CD4-positive, alpha-beta memory T cell (primary cell): ENCODE data around the gene ATXN1. TPM values are rescaled to one million over a fixed set of nuclear protein-coding genes. Genes with fewer than 3 reads are reported as not detected.

ENCODE experiments used
- CTCF ChIA-PET: fragments of 350-600 bp; sonication (Branson Sonifier 250); formaldehyde crosslinking; loops from one replicate; lab custom pipeline; 2021; ENCODE audit warnings: inconsistent platforms; ENCODE audit not compliant: partially characterized antibody; lab: Charles Lee
- POLR2A ChIA-PET: fragments of 350-600 bp; sonication (Branson Sonifier 250); formaldehyde crosslinking; loops from one replicate; lab custom pipeline; 2021; ENCODE audit not compliant: partially characterized antibody; lab: Charles Lee
- DNase-seq, 5 donors: peaks; one replicate each; pipeline versions ENCODE4 v3.0.0 to v3.0.0-alpha.2; 2020 to 2022; ENCODE audit warnings: mixed read lengths in 1 of 5
- H3K27ac ChIP-seq: one replicate; pipeline ENCODE4 v1.7.0; 2013; ENCODE audit warnings: low read depth, low read length
- H3K27me3 ChIP-seq: 2 replicates; pipeline ENCODE4 v1.7.0; 2013; ENCODE audit warnings: mild to moderate bottlenecking, low read length, moderate library complexity; ENCODE audit not compliant: insufficient read depth
- H3K36me3 ChIP-seq: 2 replicates; pipeline ENCODE4 v1.7.0; 2013; ENCODE audit warnings: mild to moderate bottlenecking, low read length, moderate library complexity; ENCODE audit not compliant: insufficient read depth
- H3K4me1 ChIP-seq: 2 replicates; pipeline ENCODE4 v1.7.0; 2013; ENCODE audit warnings: mild to moderate bottlenecking, low read length, moderate library complexity; ENCODE audit not compliant: insufficient read depth
- H3K4me3 ChIP-seq, 2 donors: one replicate each; pipeline ENCODE4 v1.7.0; 2013; ENCODE audit warnings: low read length in 2 of 2, mild to moderate bottlenecking in 1 of 2
- H3K9me3 ChIP-seq, 2 donors: one replicate each; pipeline ENCODE4 v1.7.0; 2013; ENCODE audit warnings: low read length in 2 of 2, control low read depth in 1 of 2; ENCODE audit not compliant: control insufficient read depth in 1 of 2
- H3K27ac Mint-ChIP-seq, 7 donors: one replicate each; pipeline ENCODE4 v1.8.0; 2020 to 2021; ENCODE audit warnings: mixed read lengths in 7 of 7, mild to moderate bottlenecking in 6 of 7, inconsistent platforms in 3 of 7, moderate library complexity in 3 of 7
- H3K27me3 Mint-ChIP-seq, 2 donors: one replicate each; pipeline ENCODE4 v1.8.0; 2020 to 2021; ENCODE audit warnings: mixed read lengths in 2 of 2
- H3K36me3 Mint-ChIP-seq, 2 donors: one replicate each; pipeline ENCODE4 v1.8.0; 2020 to 2021; ENCODE audit warnings: mixed read lengths in 2 of 2, inconsistent platforms in 1 of 2, mild to moderate bottlenecking in 1 of 2
- H3K4me1 Mint-ChIP-seq, 4 donors: one replicate each; pipeline ENCODE4 v1.8.0; 2020 to 2021; ENCODE audit warnings: mixed read lengths in 4 of 4, mild to moderate bottlenecking in 1 of 4
- H3K4me3 Mint-ChIP-seq, 8 donors: one replicate each; pipeline ENCODE4 v1.8.0; 2020 to 2021; ENCODE audit warnings: mixed read lengths in 8 of 8, mild to moderate bottlenecking in 7 of 8, moderate library complexity in 6 of 8, inconsistent platforms in 3 of 8
- H3K9me3 Mint-ChIP-seq, 8 donors: one replicate each; pipeline ENCODE4 v1.8.0; 2020 to 2021; ENCODE audit warnings: mixed read lengths in 8 of 8, mild to moderate bottlenecking in 5 of 8, inconsistent platforms in 3 of 8, moderate library complexity in 1 of 8
- intact Hi-C: fragments of 100-400 bp; cut with micrococcal nuclease; formaldehyde crosslinking; loops from one replicate; pipeline ENCODE4 v1.15.1; 2023
- polyA plus RNA-seq, 2 donors: library from polyadenylated mRNA; unstranded; fragments of 300-500 nt; fragmentation: Illumina TruSeq; gene quantifications; one replicate each; pipeline ENCODE4 v1.2.3, GENCODE V29; 2021
- total RNA-seq, 2 experiments: library from RNA; stranded (reverse); gene quantifications; one replicate each; pipeline ENCODE4 v1.2.3, GENCODE V29; 2021

Gene ATXN1
- total and polyA plus RNA-seq, 4 experiments from 2014 or later, result 10.5 to 97.4 (median 56.9) TPM

DNA sequence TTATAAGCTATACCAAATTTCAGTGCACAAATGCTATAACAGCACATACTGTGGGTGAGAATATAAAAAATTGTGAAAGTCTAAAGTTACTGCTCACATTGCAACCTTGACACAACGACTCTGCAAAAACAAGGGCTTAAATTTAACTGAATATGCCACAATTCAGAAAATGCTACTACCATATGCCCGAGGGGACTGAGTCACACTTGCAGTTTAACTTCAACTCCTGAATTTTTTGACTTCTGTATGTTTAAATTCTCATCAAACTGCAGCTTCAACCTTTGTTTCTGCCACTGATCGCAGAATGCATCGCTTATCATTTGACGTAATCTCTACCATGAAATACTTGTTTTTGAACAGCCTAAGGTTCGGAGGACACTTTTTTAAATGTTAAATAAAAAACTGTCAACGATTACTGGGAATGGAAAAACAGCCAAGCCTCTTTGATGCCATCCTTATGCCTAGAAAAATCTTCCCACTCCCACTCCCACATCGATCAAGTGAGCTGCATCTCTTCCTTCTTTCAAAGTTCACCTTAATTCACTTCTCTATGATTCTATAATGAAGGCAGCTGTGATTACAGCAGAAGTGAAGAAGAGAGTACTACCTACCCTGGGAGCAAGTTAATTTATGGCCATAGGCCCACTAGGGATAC lies 136.5 kb downstream of the ATXN1 start:
- H3K27me3 Mint-ChIP-seq, result no peaks in the 10 kb centered on the region
- Histone ChIP-seq H3K36me3 (no peaks in the 10 kb centered on the region), H3K4me1 (peaks cover 37% of the 10 kb centered on the region), H3K27ac (no peak overlapping the region), H3K9me3 (no peaks in the 10 kb centered on the region), H3K27me3 (no peaks in the 10 kb centered on the region), H3K4me3 (no peak overlapping the region)
- H3K9me3 Mint-ChIP-seq, result peaks cover 0 to 4% (median 0%) of the 10 kb centered on the region in 8 donors
- H3K36me3 Mint-ChIP-seq, result peaks cover 0 to 17% of the 10 kb centered on the region in 2 donors
- ChIA-PET CTCF (interaction anchor here (1.1 to 1.3 kb wide), 2 partner anchors 111 to 139 kb away, joined by 3 read pairs; no protein-coding TSS in a partner anchor), POLR2A (no interaction called here)
- peak overlapping the region in 2 of 7 donors; percentile 5 to 30 for H3K27ac Mint-ChIP-seq
- H3K4me3 Mint-ChIP-seq, result no peak overlapping the region
- peaks cover 34 to 61% (median 46%) of the 10 kb centered on the region in 4 donors for H3K4me1 Mint-ChIP-seq
- intact Hi-C loops, result no loop called here
- no peak for DNase-seq

GRCh38 chr6:16623731-16624130 lies 137.5 kb downstream of the ATXN1 start:
- intact Hi-C loops, result no loop called here
- no peak for DNase-seq
- CTCF ChIA-PET, result no interaction called here
- H3K27me3 Mint-ChIP-seq, result no peaks in the 10 kb centered on the region
- H3K4me1 Mint-ChIP-seq, result peaks cover 39 to 69% (median 55%) of the 10 kb centered on the region in 4 donors
- H3K4me3 Mint-ChIP-seq, result peak overlapping the region in 2 of 8 donors; percentile 50 to 54
- H3K27ac ChIP-seq, result no peak overlapping the region
- H3K27me3 ChIP-seq, result no peaks in the 10 kb centered on the region
- H3K9me3 Mint-ChIP-seq, result no peaks in the 10 kb centered on the region
- H3K9me3 ChIP-seq, result no peaks in the 10 kb centered on the region
- POLR2A ChIA-PET, result interaction anchor here (0.7 kb wide), 1 partner anchor 57 kb away, joined by 3 read pairs; no protein-coding TSS in a partner anchor
- peak overlapping the region in 3 of 7 donors; percentile 5 to 44 (median 13) for H3K27ac Mint-ChIP-seq
- no peaks in the 10 kb centered on the region for H3K36me3 ChIP-seq
- peaks cover 0 to 12% of the 10 kb centered on the region in 2 donors for H3K36me3 Mint-ChIP-seq
- H3K4me1 ChIP-seq, result peaks cover 47% of the 10 kb centered on the region
- H3K4me3 ChIP-seq, result no peak overlapping the region

DNA sequence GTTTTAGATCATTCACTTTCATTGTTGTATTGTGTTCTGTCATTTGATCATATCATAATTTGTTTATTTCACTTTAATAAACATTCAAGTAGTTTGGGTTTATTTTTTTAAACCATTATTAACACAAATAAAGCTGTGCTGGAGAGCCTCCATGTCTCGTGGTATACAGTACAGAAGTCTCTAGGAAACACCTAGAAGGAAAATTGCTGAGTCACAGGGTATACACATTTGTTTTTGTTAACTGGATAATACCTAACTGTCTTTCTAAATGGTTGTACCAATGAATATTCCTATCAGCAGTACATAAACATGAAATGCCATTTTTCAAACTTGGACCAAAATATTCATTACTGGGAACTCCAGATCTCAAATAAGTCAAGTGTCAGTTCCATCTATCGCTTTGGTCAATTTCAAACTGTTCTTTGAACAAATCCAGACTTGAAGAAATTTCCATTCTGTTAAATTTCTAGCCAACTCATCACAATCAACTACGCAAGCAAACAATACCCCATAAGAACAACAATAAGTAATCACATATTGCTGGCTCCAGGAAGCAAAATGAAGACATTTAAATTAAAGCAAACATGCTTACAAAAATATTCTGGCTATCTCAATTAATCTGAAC lies 138.1 kb downstream of the ATXN1 start:
- no peaks in the 10 kb centered on the region for H3K9me3 ChIP-seq
- ChIA-PET POLR2A (interaction anchor here (1.9 to 2.0 kb wide), 2 partner anchors 29 to 140 kb away, joined by 4 to 6 read pairs; no protein-coding TSS in a partner anchor), CTCF (interaction anchor here (0.9 kb wide), 1 partner anchor 9 kb away, joined by 3 read pairs; no protein-coding TSS in a partner anchor)
- no peaks in the 10 kb centered on the region for H3K27me3 ChIP-seq
- intact Hi-C loops, result no loop called here
- Mint-ChIP-seq H3K27me3 (no peaks in the 10 kb centered on the region), H3K4me1 (peaks cover 40 to 68% (median 57%) of the 10 kb centered on the region in 4 donors), H3K27ac (peak overlapping the region; percentile 27 to 82 (median 56)), H3K9me3 (no peaks in the 10 kb centered on the region), H3K36me3 (peaks cover 0 to 8% of the 10 kb centered on the region in 2 donors), H3K4me3 (no peak overlapping the region)
- no peak for DNase-seq
- no peak overlapping the region for H3K27ac ChIP-seq
- H3K36me3 ChIP-seq, result no peaks in the 10 kb centered on the region
- no peak overlapping the region for H3K4me3 ChIP-seq
- peaks cover 48% of the 10 kb centered on the region for H3K4me1 ChIP-seq

GRCh38 chr6:16622193-16622592 lies 139.1 kb downstream of the ATXN1 start:
- peaks cover 0 to 8% of the 10 kb centered on the region in 2 donors for H3K36me3 Mint-ChIP-seq
- Histone ChIP-seq H3K9me3 (no peaks in the 10 kb centered on the region), H3K27ac (no peak overlapping the region), H3K36me3 (no peaks in the 10 kb centered on the region), H3K4me1 (peaks cover 48% of the 10 kb centered on the region), H3K27me3 (no peaks in the 10 kb centered on the region), H3K4me3 (no peak overlapping the region)
- H3K27ac Mint-ChIP-seq, result peak overlapping the region in 6 of 7 donors; percentile 44 to 89 (median 82)
- DNase-seq, result no peak
- intact Hi-C loops, result no loop called here
- ChIA-PET POLR2A (interaction anchor here (0.7 to 2.0 kb wide), 4 partner anchors 21 to 141 kb away, joined by 3 to 6 read pairs (median 4); no protein-coding TSS in a partner anchor), CTCF (interaction anchor here (1.1 kb wide), 1 partner anchor 108 kb away, joined by 4 read pairs; no protein-coding TSS in a partner anchor)
- peak overlapping the region in 3 of 8 donors; percentile 26 to 63 (median 37) for H3K4me3 Mint-ChIP-seq
- H3K4me1 Mint-ChIP-seq, result peaks cover 42 to 69% (median 60%) of the 10 kb centered on the region in 4 donors
- no peaks in the 10 kb centered on the region for H3K27me3 Mint-ChIP-seq
- no peaks in the 10 kb centered on the region for H3K9me3 Mint-ChIP-seq

- DNase-seq, result no peak
- intact Hi-C loops, result no loop called here
- peak overlapping the region in 3 of 8 donors; percentile 15 to 63 (median 18) for H3K4me3 Mint-ChIP-seq
- no peak overlapping the region for H3K4me3 ChIP-seq
- no peaks in the 10 kb centered on the region for H3K27me3 Mint-ChIP-seq
- H3K9me3 ChIP-seq, result no peaks in the 10 kb centered on the region
- CTCF ChIA-PET, result interaction anchor here (0.9 to 1.1 kb wide), 2 partner anchors 107 to 141 kb away, joined by 3 to 4 read pairs; partner anchors contain the start of gene ATXN1
- peaks cover 0 to 8% of the 10 kb centered on the region in 2 donors for H3K36me3 Mint-ChIP-seq
- H3K4me1 ChIP-seq, result peaks cover 48% of the 10 kb centered on the region
- POLR2A ChIA-PET, result interaction anchor here (1.1 to 2.4 kb wide), 5 partner anchors 22 to 141 kb away, joined by 3 to 12 read pairs (median 6); partner anchors contain the start of gene ATXN1
- no peaks in the 10 kb centered on the region for H3K36me3 ChIP-seq
- peak overlapping the region in 6 of 7 donors; percentile 0 to 82 (median 66) for H3K27ac Mint-ChIP-seq
- peaks cover 42 to 69% (median 60%) of the 10 kb centered on the region in 4 donors for H3K4me1 Mint-ChIP-seq
- H3K27ac ChIP-seq, result no peak overlapping the region
- H3K9me3 Mint-ChIP-seq, result no peaks in the 10 kb centered on the region
- H3K27me3 ChIP-seq, result no peaks in the 10 kb centered on the region
Observed at GRCh38 chr6:16621002-16621401, 140.3 kb downstream of the ATXN1 start.

- H3K27me3 Mint-ChIP-seq, result no peaks in the 10 kb centered on the region
- H3K4me1 Mint-ChIP-seq, result peaks cover 39 to 62% (median 55%) of the 10 kb centered on the region in 4 donors
- H3K9me3 Mint-ChIP-seq, result no peaks in the 10 kb centered on the region
- H3K4me1 ChIP-seq, result peaks cover 48% of the 10 kb centered on the region
- H3K4me3 Mint-ChIP-seq, result peak overlapping the region in 6 of 8 donors; percentile 7 to 63 (median 14)
- H3K27ac Mint-ChIP-seq, result peak overlapping the region; percentile 25 to 85 (median 56)
- CTCF ChIA-PET, result interaction anchor here (0.6 to 1.2 kb wide), 5 partner anchors 8 to 287 kb away, joined by 3 read pairs; no protein-coding TSS in a partner anchor
- no peaks in the 10 kb centered on the region for H3K36me3 ChIP-seq
- no peaks in the 10 kb centered on the region for H3K27me3 ChIP-seq
- H3K36me3 Mint-ChIP-seq, result peaks cover 0 to 4% of the 10 kb centered on the region in 2 donors
- DNase-seq, result peak in 2 of 5 donors; percentile 18 to 29
- intact Hi-C loops, result no loop called here
- H3K27ac ChIP-seq, result no peak overlapping the region
- H3K9me3 ChIP-seq, result no peaks in the 10 kb centered on the region
- no peak overlapping the region for H3K4me3 ChIP-seq
- POLR2A ChIA-PET, result interaction anchor here (0.8 to 2.4 kb wide), 6 partner anchors 15 to 142 kb away, joined by 3 to 12 read pairs (median 4); partner anchors contain the start of gene ATXN1
Observed at GRCh38 chr6:16619777-16620176, 141.5 kb downstream of the ATXN1 start.
